Right lung (tissue), 5 donors: ENCODE results near the gene FAM53B. TPM values are rescaled to one million over a fixed set of nuclear protein-coding genes. Genes with fewer than 3 reads are reported as not detected.

Experiments
- DNase-seq, 2 donors: peaks; one replicate each; pipeline ENCODE4 v3.0.0-alpha.2; 2013
- polyA plus RNA-seq, 5 donors: library from polyadenylated mRNA; unstranded; fragments of 120-200 nt; gene quantifications; one replicate each; pipeline versions ENCODE4 v1.2.1 to v1.2.3, GENCODE V29; 2013; ENCODE audit warnings: inconsistent platforms in 1 of 5, low replicate concordance in 1 of 5; ENCODE audit not compliant: insufficient read length in 5 of 5, insufficient read depth in 1 of 5

FAM53B gene
- polyA plus RNA-seq, 5 donors = 12.9 to 28.6 (median 19.2) TPM

DNA sequence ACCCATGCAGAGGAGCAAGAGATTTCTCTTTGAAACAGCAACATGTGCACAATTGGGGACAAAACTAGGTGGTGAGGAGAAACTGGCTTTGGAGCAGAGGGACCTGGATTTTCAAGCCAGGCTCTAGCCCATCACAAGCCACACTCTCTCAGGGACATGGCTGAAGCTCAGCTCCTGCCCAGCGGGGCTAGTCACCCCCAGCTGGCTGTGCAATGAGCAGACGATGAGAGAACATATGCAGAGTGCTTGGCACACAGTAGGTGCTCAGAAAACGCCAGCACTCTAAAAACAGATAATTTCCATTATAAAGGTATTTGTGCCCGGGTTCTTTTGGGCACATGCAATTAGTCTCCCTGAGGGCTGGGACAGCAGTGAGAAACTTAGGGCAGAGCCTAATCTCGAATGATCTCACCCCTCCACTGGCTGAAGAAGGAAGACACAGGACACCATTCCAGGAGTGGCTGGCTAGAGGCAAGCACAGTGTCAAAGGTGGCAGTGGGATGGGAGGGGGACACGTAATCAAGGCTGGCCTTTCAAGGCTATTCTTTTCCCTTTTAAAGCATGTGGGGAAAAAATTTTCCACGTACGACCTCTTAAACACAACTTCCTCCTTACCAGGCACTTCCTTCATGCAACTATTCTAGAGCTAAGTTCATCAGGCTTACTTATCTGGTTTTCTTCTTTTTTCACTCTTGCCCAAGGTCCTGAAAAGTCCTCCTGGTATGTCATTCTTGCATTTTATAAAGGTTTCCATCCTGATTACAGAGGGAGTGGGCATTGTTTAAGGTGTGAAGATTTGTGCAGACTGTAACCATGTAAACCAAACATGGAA is 15.1 kb downstream of the FAM53B start:
- no peak for DNase-seq

GRCh38 chr10:124728071-124728829 is 15.9 kb downstream of the FAM53B start:
- no peak for DNase-seq

GRCh38 chr10:124727361-124727960 is 16.7 kb downstream of the FAM53B start:
- DNase-seq = no peak

GRCh38 chr10:124725791-124726190 is 18.4 kb downstream of the FAM53B start:
- no peak for DNase-seq

- no peak for DNase-seq
Observed at GRCh38 chr10:124725171-124725631, 19.0 kb downstream of the FAM53B start.

GRCh38 chr10:124724279-124725027 is 19.7 kb downstream of the FAM53B start:
- no peak for DNase-seq

GRCh38 chr10:124723826-124724225 is 20.4 kb downstream of the FAM53B start:
- no peak for DNase-seq

- no peak for DNase-seq
Observed at GRCh38 chr10:124722798-124723783, 21.1 kb downstream of the FAM53B start.

DNA sequence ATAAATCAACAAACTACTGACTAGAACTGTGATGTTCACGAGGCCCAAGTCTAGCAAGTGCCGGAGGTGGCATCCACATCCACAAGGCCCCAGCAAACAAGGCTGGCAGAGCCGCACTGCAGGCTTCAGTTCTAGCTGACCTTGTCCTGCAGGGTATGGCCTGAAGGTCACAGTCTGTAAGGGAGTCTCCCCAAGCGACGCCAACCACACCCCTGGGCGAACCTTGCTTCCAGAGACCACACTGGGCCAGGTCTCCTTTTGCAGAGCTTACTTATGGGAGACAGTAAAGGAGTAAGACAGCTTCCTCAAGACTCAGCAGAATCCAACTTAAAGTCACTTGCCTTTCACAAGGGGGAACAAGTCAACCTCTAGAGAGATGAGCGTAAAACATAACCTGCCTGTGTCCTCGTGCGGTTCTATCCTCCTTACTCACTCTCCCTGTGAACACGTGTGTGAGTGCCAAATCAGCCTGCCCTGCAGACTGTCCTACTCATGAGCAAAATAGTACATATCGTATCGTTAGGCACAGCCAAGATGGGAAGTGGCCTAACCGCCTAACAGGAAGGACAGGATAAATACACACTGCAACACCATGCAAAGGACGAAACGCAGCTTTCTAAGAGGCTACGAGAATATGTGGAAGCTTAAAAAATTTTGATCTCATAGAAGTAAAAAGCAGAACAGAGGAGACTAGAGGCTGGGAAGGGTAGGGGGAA is 22.7 kb downstream of the FAM53B start:
- no peak for DNase-seq

- DNase-seq = peak; percentile 64 to 73
Observed at GRCh38 chr10:124719213-124719851, 24.8 kb downstream of the FAM53B start.

DNA sequence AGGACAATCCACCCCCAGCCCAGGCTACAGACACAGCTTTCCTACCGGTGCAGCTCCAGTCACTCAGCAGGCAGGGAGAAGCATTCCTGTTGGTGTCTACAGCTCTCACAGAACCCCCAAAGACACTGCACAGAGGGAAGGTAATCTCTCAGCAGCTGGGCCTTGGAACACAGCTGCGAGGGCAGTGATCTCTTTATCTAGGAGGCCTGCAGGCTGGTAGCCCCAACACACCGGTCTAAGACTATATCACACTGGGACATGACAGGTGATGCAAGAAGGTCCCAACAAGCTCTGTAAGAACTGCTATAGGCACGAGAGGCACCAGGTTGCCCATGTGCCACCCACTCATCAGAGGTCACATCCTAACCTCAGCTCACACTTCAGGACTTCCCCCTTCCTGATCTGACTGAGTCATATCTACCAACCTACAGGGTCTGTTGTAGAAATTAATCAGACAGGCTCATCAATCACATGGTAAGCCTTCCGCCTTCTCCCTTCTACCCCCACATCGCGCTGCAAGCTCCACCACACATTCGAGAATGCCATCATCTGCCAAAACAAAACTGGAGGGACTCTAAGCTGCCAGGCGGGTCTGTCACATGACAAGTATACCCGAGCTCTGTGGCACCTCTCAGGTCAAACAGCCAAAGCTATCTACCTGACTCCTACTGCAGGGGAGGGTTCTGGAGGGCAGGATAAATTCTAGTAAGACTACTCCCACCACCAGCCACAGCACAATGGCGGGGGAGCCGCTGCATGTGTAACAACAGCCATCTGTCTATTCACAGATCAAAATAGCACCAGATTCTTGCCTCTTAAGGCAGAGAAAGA is 26.1 kb downstream of the FAM53B start:
- no peak for DNase-seq

DNA sequence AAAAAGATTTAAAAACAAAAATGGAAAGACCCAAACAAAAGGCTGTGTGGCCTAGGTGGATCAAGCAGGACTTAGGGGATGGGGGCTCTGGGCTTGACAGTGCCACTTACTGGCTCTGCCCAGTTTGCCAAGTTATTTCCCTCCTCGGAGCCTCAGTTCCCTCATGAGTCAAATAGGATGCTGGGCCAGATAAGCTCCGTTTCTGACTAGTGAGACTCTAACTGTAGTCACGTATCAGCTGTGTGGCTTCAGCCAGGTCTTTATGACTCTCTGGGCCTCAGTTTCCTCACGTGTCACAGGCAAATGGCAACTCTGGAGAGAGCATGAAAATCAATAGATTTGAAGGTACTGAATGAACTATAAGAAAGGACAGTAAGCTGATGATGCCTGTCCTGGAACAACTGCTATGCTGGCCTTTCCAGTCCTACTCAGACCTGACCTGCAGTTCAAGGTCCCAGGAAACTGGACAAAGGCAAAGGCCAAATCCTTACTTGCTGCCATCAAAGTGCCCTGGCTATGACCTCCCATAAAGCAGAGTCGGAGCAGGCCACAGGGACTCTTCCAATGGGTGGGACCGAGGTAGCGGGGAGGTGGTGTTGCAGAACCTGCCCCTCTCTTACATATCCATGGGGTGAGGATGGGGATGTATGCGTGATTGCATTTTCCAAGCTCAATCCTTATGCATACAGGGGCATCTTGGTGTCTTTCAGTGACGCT is 27.0 kb downstream of the FAM53B start:
- DNase-seq = no peak

DNA sequence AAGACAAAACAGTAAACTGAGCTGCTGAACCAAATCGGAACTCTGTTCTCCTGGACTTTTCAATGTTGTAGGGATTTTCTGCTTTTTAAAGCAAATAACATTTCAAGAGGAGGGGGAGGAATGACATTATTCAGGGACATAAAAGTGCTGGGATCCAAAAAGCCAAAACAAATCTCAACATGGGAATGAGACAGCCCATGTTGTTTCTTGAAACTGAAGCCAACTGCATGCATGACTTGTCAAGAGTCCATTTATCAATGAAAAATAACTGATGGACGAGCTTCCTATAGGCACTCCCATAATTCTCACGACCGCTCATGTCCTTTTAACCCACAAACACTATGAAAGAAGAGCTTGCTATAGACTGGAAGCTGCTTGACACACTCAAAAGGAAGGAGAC is 27.8 kb downstream of the FAM53B start:
- DNase-seq = no peak

- no peak for DNase-seq
Observed at GRCh38 chr10:124715439-124715838, 28.7 kb downstream of the FAM53B start.

- no peak for DNase-seq
Observed at GRCh38 chr10:124713679-124714255, 30.4 kb downstream of the FAM53B start.

GRCh38 chr10:124712704-124713407 is 31.3 kb downstream of the FAM53B start:
- DNase-seq = no peak

GRCh38 chr10:124711145-124711544 is 33.0 kb downstream of the FAM53B start:
- no peak for DNase-seq
